Measurements from ENCODE around the gene DNASE2.
"Not testable (repeated sequence)": the region's sequence is repeated elsewhere in the genome, so short reads cannot be mapped to it uniquely, and the experiment has no call there.

DNASE2 gene

DNA sequence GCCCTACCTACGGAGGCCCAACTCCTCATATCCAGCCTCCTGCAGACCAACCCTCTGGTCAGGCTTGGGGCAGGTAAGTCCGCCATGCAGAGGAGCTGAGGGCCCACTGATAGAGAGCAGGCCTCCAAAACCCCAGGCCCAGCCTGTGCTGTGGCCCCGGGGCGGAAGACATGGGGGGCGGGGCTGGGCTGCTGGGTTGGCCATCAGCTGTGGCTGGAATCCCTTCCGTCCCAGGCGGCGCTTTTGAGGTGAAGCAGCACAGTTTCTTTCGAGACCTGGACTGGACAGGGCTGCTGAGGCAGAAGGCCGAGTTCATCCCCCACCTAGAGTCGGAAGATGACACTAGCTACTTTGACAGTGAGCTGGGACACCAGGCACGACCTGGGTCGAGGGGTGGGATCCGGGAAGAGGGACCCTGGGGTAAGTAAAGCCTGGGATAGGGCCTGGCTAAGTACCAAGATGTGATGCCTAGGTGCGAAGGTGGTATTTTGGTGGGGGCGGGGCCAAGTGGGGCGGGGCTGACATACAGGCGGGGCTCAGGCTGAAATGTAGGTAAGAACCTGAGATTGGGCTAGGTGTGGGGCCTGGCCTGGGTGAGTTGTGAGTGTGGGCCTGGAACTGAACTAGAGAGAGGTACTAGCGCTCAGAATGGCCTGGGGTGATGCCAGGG lies 15.4 kb downstream of the DNASE2 start:
- in situ Hi-C loops (cut with MboI; ENCODE audit: low sequenced_read_pairs), result no loop called here

DNA sequence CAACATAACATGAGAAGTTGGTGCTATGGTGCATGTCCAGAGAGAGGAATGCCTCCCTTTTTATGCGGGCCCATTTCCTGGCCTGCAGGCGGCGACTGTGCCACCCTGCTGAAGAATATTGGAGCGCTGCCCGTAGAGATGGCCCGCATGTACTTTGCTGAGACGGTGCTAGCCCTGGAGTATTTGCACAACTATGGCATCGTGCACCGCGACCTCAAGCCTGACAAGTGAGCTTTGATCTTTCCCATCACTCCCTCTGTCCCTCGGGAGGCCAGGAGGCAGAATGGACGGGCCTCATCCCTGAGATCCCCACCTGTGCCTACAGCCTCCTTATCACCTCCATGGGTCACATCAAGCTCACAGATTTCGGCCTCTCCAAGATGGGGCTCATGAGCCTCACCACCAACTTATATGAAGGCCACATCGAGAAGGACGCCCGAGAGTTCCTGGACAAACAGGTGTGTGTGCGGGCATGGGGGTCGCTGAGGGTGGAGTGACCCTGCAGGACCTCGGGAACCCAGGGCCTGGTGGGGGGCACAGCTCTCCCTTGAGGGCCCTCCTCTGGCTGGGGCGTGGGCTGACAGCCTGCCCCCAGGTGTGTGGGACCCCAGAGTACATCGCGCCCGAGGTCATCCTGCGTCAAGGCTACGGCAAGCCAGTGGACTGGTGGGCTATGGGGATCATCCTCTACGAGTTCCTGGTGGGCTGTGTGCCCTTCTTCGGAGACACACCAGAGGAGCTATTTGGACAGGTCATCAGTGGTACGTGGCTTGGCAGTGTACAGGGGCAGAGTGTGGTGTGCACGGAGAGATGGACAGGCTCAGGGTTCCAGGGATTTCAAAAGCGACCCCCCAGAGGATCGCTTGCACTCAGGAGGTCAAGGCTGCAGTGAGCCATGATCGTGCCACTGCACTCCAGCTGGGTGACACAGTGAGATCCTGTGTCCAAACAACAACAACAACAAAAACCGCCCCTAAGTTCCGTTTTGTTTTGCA lies 16.2 kb downstream of the DNASE2 start:
- in situ Hi-C loops (cut with MboI; ENCODE audit: low sequenced_read_pairs), result no loop called here

DNA sequence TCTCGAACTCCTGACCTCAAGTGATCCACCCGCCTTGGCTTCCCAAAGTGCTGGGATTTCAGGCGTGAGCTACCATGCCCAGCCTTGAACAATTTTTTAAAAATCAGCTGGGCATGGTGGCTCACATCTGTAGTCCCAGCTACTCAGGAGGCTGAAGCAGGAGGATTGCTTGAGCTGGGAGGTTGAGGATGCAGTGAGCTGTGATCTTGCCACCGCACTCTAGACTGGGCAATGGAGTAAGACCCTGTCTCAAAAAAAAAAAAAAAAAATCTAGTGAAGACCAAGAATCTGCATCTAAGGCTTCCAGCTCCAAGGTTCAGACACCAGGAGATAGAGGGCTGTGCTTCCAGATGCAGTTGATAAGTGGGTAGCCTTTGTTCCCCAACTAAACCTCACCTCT lies 17.1 kb downstream of the DNASE2 start:
- in situ Hi-C loops (cut with MboI; ENCODE audit: low sequenced_read_pairs), result no loop called here

DNA sequence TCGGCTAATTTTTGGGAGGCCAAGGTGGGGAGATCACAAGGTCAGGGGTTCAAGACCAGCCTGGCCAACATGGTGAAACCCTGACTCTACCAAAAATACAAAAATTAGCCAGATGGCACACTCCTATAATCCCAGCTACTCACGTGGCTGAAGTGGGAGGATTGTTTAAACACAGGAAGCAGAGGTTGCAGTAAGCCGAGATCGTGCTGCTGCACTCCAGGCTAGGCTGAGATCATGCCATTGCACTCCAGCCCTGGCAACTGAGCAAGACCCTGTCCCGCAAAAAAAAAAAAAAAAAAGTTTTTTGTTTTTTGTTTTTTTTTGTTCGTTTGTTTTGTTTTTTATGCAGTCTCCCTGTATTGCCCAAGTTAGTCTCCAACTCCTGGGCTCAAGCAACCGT lies 21.7 kb downstream of the DNASE2 start:
- in situ Hi-C loops (cut with MboI; ENCODE audit: low sequenced_read_pairs), result no loop called here

DNA sequence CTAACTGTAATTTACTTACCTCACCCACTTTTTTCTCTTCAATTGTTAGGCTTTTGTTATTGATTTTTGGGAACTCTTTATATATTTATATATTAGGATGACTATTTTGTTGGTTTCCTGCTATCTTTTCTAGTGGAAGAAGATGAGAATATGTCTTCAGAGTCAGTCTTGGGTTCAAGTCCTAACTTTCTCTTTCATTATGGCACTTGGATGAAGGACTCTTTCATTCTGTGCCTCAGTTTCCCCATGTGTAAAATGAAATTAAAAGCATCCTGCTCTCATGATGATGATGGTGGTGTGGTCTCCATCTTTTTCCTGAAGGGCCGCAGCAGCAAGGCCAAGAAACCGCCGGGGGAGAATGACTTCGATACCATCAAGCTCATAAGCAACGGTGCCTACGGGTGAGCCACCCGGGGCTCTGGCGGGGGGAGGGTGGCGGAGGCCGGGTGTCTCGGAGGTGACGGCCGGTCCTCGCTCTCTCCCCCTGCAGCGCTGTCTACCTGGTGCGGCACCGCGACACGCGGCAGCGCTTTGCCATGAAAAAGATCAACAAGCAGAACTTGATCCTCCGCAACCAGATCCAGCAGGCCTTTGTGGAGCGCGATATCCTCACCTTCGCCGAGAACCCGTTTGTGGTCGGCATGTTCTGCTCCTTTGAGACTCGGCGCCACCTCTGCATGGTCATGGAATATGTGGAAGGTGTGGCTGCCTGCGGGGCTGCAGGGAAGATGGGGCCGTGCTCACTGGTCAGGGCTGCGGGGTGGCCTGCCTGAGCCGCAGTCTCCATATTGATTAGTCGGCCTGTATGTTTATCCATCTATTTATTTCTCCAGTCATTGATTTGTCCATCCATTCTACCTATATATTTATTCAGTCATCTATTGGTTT lies 23.0 kb downstream of the DNASE2 start:
- in situ Hi-C loops (cut with MboI; ENCODE audit: low sequenced_read_pairs), result no loop called here

DNA sequence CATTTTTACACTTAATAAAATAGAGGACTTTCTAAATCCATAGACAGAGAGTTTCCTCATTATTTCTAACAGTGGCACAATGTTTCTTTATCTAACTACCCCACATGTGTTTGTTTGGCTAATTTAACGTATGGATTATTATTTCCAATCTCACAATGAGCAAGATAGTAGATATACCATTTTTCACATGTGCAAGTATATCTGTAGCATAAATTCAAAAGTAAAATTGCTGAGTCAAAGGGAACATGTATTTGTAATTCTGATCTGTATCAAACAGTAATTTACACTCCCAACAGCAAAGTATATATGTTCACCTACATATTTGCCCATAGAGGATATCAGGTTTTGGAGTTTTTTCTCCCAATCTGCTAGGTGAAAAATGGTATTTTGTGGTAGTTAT lies 24.6 kb downstream of the DNASE2 start:
- in situ Hi-C loops (cut with MboI; ENCODE audit: low sequenced_read_pairs), result no loop called here

DNA sequence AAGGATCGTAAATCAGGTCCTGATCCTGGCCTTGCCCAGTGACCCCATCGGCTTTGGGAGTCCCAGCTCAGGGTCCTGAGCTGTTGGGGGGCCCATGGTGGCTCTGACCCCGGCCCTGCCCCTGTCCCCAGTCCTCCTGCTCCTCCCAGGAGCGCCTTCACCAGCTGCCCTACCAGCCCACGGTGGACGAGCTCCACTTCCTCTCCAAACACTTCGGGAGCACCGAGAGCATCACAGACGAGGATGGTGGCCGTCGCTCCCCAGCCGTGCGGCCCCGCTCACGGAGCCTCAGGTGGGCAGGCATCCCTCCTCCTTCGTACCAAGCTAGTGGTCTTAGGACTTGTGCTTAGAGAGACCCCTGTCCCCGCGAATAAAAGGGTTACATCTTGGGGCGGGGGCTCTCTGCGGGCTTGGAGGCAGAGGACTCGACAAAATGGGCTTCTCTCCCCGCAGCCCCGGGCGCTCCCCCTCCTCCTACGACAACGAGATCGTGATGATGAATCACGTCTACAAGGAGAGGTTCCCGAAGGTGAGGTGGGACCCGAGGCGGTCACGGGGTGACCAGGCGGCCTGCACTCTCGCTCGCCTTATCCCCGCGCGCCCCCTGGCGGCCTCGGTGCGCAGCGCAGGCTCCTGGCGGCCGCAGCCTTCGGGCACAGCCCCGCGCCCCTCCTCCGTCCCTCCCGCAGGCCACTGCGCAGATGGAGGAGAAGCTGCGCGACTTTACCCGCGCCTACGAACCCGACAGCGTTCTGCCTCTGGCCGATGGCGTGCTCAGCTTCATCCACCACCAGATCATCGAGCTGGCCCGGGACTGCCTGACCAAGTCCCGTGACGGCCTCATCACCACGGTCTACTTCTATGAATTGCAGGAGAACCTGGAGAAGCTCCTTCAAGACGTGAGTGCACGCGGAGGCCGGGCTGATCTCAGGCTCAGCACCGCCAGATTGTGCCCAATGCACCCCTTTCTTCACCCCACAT lies 33.8 kb downstream of the DNASE2 start:
- in situ Hi-C loops (cut with MboI; ENCODE audit: low sequenced_read_pairs), result no loop called here

DNA sequence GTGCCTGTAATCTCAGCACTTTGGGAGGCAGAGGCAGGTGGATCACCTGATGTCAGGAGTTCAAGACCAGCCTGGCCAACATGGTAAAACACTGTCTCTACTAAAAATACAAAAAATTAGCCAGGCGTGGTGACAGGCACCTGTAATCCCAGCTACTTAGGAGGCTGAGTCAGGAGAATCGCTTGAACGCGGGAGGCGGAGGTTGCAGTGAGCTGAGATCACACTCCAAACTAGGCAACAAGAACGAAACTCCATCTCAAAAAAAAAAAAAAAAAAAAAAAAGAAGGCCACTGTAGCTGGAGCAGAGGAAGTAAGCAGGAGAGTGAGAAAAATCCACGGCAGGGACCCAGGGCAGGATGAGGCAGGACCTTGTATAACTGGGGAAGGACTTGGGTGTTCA lies 34.6 kb downstream of the DNASE2 start:
- in situ Hi-C loops (cut with MboI; ENCODE audit: low sequenced_read_pairs), result not testable (repeated sequence)

DNA sequence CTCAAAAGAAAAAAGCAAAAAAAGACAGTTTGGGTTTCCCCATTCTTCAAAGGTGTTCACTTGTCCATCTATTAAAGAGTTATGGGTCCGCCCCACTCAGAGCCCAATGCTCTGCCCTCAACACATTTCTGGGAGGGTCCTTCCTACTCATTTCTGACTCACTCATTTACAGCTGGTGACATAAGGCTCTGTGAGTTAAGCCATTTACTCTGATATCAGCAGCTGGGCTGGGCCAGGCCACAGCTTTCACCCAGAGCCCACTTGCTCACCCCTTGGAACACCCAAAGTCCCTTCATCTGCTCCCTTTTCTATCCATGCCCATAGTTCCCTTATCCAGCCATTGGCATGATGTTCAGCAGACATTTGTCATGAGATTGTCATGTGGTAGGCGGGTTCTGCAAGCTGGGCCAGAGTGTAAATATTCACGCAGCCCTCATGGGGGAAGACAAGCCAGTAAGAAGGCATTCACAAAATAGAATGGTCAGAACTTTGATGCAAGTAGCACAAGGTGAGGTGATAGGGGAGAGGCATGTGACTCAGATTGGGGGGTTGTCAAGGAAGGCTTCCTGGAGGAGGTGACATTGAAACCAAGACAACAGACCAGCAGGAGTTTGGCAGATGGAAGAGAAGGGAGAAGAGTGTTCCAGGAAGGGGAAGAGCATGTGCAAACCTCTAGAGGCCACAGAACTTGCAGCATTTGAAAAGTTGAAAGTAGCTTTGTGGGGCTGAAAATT lies 37.1 kb downstream of the DNASE2 start:
- in situ Hi-C loops (cut with MboI; ENCODE audit: low sequenced_read_pairs), result no loop called here

DNA sequence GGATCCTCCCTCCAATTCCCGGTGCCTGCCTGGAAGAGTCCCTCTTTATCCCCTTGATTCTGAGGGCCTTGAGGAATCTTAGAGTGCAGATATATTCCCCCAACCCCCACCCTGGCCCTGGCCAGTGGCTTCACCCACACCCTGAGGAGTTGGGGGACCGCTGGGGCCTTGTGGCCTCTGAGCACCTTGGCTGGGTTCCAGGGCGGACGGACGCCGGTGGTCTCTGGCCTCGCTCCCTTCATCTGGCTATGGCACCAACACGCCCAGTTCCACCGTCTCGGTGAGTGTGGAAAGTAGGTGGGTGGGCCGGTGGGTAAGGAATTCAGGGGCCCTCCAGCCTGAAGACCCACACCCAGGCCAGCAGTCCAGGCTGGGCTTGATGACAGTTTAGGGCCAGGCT lies 37.9 kb downstream of the DNASE2 start:
- in situ Hi-C loops (cut with MboI; ENCODE audit: low sequenced_read_pairs), result no loop called here

DNA sequence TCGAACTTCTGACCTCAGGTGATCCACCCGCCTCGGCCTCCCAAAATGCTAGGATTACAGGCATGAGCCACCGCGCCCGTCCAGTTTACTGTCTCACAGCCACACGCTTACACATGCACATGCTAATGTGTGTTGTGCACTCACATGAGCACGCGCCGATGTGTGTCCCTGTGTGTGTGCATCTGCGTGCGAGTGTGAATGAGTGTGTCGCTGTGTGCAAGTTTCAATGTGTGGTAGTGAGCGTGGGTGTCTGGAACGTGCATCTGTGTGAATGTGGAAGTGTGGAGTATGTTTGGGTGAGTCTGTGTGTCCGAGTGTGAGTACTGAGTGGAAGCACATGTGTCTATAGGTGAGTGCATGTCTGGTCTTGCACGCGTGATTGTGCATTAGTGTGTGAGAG lies 38.7 kb downstream of the DNASE2 start:
- in situ Hi-C loops (cut with MboI; ENCODE audit: low sequenced_read_pairs), result no loop called here

DNA sequence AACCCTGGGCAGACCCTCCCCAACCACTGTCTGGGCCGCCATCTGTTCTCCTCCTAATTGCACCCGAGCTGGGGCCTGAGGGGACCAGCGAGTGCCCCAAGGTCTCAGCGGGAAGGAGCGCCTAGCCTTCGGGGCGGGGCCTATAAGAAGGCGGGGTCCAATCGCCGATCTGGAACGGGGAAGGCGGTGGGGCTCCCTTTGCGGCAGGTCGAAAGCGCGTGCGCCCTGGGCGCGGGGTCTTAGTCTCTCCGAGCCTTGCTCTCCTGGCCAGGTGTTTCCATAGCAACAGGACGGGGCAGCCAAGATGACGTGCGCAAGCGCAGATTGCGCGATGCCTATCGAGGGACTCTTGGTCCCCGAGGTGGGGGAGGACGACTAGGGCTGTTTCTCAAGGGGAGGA lies 40.2 kb downstream of the DNASE2 start:
- in situ Hi-C loops (cut with MboI; ENCODE audit: low sequenced_read_pairs), result no loop called here

DNA sequence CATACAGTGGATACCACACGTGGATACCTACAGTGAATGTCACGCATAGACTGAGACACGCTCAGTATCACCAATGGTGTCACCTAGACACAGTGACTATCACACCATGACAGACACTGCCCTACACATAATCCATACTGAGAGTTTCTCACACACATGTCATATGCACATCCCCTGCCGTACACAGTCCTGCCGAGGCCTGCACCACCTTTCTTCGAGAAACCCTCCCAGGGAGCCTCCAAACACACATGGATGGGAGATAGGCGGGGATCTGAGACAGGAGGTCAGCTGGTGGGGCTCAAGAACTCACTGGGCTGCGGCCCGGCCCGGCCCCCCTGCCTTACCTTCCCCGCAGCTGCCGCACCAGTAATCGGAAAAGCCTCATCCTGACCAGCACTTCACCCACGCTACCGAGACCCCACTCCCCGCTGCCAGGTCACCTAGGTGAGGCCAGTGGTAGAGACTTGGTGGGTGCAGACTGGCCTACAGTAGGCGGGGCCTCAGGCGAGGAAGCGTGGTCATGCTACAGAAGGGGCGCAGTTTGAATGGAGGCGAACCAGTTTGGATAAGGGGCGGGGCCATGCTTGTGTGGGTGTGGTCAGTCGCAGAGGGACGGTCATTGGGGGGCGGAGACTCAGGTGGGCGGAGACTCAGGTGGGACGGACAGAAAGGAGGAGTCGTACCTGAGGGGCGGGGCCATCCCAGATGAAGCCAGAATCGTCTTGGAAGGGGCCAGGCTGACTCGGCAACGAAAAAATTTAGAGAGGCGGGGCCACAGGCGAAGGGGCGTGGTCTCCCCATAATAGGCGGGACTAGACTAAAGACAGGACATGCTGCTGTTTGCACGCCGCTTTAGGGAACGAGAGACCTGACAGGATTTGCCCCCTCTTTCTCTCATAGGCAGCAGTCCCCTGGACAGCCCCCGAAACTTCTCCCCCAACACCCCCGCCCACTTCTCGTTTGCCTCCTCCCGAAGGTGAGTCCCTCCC lies 40.9 kb downstream of the DNASE2 start:
- in situ Hi-C loops (cut with MboI; ENCODE audit: low sequenced_read_pairs), result no loop called here

DNA sequence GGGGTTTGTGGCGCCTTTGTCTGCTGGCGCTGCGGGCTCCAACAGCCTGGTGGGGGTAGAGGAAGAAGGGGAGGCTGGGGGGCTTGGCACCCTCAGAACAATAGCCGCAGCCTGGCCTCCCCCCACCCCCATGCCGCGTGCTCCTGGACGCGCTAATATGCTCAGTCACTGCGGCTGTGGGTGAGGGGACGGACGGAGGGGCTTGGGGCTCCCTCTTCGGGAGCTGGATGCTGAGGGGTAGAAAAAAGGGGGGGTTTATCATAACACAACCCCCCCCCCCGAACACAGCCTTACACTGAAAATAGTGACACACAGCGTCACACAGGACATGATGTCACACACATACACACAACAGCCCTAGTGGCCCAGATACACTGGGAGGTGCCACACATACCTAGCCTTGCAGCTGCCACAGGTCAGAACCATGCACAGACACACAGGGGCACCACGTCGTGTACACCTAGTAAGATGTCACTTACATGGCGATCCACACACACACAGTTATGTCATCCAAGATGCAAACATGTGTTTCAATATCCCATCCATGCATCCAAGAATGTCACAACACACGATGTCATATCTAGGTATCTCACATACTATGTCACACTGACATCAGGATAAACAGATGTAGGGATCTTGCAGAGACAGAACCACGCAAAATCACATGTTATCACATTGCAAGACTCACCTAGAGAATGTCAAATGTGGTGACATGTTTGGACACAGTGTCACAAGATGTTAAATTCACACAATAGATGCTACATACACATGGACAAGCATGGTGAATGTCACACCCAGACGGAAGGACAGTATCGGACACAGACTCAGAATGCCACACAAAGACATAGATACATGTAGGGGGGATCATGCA lies 42.1 kb downstream of the DNASE2 start:
- in situ Hi-C loops (cut with MboI; ENCODE audit: low sequenced_read_pairs), result no loop called here

DNA sequence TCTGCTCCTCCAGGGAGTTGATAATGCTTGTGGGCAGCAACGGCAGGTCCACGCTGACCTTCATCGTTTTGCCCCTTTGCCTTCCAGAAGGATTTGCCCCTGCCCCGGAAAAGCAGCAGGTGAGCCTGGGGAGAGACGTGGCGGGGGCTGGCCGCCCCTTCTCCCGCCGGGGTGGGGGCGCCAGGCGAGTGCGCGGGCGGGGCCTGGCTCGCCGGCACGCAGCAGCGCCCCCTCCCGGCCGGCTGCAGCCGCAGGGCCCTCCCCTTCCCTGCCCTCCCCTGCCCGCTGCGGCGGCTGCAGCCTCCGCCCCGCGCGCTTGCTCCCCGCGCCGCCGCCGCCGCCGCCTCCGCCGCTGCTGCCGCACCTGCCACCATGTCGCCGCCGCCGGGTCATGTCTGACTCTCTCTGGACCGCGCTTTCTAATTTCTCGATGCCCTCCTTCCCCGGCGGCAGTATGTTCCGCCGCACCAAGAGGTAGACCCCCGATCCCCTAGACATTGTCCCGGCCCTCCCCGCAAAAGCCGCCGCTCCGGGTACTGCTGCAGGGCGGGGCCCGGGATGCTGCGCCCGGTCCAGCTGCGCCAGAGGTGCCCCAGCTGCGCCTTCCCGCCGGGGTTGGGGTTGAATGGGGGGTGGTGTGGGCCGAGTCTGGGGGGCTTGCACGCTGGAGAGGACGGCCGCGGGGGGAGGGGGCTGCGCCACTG lies 42.9 kb downstream of the DNASE2 start, which contains the start of gene MAST1:
Gene MAST1, plus strand, starts transcription at position 334 of the 704 bp plus-strand sequence. Its CDS starts 58 bp downstream, at position 392.
- in situ Hi-C loops (cut with MboI; ENCODE audit: low sequenced_read_pairs), result no loop called here

DNA sequence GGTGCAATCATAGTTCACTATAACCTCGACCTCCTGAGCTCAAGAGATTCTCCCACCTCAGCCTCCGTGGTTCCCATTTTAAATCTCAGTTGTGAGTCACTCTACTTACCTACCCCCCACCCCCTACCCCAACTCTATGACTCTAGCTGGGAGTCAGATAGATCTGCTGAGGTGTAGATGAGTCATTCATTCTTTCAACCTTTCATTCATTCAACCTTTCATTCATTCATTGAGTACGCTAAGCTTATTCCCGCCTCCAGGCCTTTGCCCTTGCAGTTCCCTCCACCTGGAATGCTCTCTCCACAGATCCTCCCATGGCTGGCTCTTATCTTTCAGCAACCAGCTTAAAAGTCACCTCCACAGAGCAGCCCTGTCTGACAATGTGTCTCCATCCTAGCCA lies 44.0 kb downstream of the DNASE2 start:
- in situ Hi-C loops (cut with MboI; ENCODE audit: low sequenced_read_pairs), result no loop called here

DNA sequence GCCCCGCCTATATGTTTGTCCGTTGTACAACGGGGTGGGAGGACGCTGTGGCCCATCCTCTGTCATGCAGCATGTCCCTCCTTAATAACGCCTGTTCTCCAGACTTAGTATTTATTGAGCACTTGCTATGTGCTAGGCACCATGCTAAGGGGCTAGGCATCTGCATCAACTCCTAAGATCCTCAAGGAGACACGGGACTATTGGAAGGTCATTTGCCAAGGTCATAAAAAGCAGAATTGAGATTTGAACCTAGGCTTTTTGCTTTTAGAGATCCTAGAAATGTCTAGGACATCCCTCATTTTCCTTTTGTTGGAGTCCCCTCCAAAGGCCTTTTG lies 44.8 kb downstream of the DNASE2 start:
- in situ Hi-C loops (cut with MboI; ENCODE audit: low sequenced_read_pairs), result no loop called here
